ENCODE data around the gene TAS2R13.

- TF ChIP-seq, protein P1, sequence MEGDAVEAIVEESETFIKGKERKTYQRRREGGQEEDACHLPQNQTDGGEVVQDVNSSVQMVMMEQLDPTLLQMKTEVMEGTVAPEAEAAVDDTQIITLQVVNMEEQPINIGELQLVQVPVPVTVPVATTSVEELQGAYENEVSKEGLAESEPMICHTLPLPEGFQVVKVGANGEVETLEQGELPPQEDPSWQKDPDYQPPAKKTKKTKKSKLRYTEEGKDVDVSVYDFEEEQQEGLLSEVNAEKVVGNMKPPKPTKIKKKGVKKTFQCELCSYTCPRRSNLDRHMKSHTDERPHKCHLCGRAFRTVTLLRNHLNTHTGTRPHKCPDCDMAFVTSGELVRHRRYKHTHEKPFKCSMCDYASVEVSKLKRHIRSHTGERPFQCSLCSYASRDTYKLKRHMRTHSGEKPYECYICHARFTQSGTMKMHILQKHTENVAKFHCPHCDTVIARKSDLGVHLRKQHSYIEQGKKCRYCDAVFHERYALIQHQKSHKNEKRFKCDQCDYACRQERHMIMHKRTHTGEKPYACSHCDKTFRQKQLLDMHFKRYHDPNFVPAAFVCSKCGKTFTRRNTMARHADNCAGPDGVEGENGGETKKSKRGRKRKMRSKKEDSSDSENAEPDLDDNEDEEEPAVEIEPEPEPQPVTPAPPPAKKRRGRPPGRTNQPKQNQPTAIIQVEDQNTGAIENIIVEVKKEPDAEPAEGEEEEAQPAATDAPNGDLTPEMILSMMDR (IDR thresholded peaks at IDR 0.05): no peak
- no peak for TF ChIP-seq POLR2A (IDR thresholded peaks at IDR 0.05)
Measured at GRCh38 chr12:10919809-10920208, 10.4 kb upstream of the TAS2R13 start.

Measured in thyroid gland (tissue), 4 donors.